HAP-1 (cell line): Measurements from ENCODE around the gene IL17B.

ENCODE experiments used
- DNase-seq, 2 experiments: peaks; one replicate each; pipeline ENCODE4 v3.0.0-alpha.2; 2016 to 2020; ENCODE audit warnings: low spot score in 2 of 2
- H3K27me3 ChIP-seq: fragments of 250-450 bp; sonication (Bioruptor Pico); 2 replicates; pipeline ENCODE4 v1.5.1; 2020; ENCODE audit warnings: low read depth, mild to moderate bottlenecking, moderate library complexity
- H3K36me3 ChIP-seq: fragments of 250-450 bp; sonication (Bioruptor Pico); replicated peaks from 2 replicates; pipeline ENCODE4 v1.5.1; 2020; ENCODE audit warnings: mild to moderate bottlenecking
- H3K4me1 ChIP-seq: fragments of 250-450 bp; sonication (Bioruptor Pico); 2 replicates; pipeline ENCODE4 v1.5.1; 2020; ENCODE audit warnings: mild to moderate bottlenecking
- H3K4me3 ChIP-seq: fragments of 250-450 bp; sonication (Bioruptor Pico); 2 replicates; pipeline ENCODE4 v1.5.1; 2020; ENCODE audit warnings: mild to moderate bottlenecking, moderate library complexity
- H3K9me3 ChIP-seq: fragments of 250-450 bp; sonication (Bioruptor Pico); 2 replicates; pipeline ENCODE4 v1.5.1; 2020; ENCODE audit warnings: mild to moderate bottlenecking, moderate library complexity
- in situ Hi-C: fragments of 300-500 bp; cut with MboI; formaldehyde crosslinking; loops from 3 replicates; pipeline ENCODE4 v1.14.3; 2020; ENCODE audit warnings: low sequenced_read_pairs, inconsistent platforms, mixed read lengths

The IL17B gene

DNA sequence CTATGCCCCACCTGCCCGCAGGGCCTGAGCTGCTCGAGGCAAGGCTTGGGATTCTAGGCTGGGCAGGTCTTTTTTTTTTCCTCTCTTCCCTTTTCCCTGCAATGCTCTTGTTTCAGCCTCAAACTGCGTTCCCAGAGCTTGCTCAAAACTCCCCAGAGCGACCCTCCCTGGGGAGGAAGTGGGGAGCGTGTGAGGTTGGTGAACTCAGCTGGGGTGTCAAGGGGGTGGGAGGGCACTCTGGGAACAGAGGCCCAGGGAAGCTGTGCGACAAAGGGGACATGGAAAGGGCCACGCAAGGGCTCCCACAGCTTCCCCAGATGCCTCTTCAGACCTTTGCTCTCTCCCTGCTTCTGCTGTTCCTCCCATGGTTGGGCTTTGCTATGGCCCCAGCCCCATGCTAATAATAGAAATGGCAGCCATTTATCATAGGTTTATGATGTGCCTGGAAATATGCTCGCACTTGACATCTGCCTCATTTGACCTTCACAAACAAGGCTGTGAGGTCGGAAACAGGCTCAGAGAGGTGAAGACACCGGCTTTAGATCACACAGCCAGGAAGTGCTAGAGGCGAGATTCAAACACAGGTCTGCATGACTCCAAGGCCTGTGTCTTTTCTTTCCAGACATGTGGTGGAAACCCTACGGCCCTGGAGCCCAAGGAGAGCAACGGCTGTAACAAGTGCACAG is 40.9 kb upstream of the IL17B start:
- H3K4me3 ChIP-seq = no peak overlapping the region
- in situ Hi-C loops = no loop called here
- no peak for DNase-seq
- H3K4me1 ChIP-seq = no peaks in the 10 kb centered on the region
- H3K9me3 ChIP-seq = no peaks in the 10 kb centered on the region
- H3K36me3 ChIP-seq = no peaks in the 10 kb centered on the region
- H3K27me3 ChIP-seq = no peaks in the 10 kb centered on the region

DNA sequence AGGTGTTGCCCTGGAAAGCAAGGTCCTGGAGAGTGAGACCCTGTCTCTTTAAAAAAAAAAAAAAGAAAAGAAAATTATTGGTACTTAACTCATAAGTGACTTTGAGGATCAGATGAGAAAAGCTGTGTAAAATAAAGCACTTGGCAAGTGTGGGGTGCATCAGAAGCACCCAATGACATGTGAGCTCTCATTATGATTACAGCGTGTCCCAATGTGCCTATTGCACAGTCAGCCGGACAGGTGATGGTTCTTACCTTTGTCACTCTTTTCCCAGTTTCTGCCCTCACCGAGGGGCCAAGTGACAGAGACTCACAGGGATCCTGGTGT is 40.4 kb upstream of the IL17B start:
- Histone ChIP-seq H3K27me3 (no peaks in the 10 kb centered on the region), H3K4me3 (no peak overlapping the region), H3K9me3 (no peaks in the 10 kb centered on the region), H3K4me1 (no peaks in the 10 kb centered on the region), H3K36me3 (no peaks in the 10 kb centered on the region)
- DNase-seq = no peak
- in situ Hi-C loops = no loop called here

DNA sequence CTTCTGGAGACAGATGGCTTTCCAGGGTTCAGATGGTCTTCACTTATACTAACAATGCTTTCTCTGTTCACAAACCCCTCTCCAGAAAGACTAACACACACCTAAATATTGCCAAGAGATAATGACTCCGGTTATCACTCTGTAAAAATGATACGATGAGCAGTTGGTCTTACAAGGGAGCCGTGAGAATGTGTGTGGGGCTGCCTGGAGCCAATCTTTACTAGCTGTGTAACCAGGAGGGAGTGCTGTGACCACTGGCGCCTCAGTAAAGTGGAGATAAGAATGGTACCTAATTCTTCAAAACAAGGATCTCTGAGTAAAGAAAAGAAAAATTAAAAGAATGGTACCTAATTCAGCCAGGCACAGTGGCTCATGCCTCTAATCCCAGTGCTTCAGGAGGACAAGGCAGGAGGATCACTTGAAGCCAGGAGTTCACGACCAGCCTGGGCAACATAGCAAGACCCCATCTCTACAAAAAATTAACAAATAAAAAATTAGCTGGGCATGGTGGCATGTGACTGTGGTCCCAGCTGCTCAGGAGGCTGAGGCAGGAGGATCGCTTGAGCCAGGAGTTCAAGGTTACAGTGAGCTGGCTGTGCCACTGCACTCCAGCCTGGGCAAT is 39.9 kb upstream of the IL17B start:
- Histone ChIP-seq H3K4me1 (no peaks in the 10 kb centered on the region), H3K27me3 (no peaks in the 10 kb centered on the region), H3K36me3 (no peaks in the 10 kb centered on the region), H3K9me3 (no peaks in the 10 kb centered on the region), H3K4me3 (no peak overlapping the region)
- in situ Hi-C loops = no loop called here
- DNase-seq = no peak

DNA sequence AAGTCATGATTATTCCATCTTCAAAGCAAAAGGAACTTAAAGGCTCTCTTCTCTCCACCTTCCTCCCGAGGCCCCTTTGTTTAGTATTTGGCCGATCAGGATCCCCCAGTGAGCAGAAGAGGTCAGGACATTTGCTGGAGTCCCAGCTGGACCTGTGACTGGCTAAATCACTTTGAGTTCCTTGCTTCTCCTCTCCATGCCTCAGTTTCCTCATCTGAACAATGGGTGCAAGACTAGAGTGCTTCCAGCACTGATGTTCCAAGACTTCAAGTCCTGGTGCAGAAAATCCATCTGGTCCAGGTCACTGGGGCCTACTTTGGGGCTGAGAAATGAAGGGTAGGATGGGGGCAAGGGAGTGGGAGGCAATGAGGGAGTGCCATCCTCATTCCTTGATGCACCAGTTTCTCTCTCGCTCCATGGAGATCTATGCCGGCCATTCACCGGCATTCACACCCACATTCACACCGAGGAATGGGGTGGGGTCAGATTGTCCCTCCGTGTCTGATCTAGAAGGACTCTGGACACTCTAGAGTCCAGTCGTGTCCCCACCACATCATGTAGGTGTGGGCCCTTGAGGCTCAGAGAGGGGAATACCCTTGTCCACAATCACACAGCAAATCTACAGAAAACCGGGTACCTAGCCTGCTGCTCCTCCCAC is 38.7 kb upstream of the IL17B start:
- in situ Hi-C loops = no loop called here
- DNase-seq = no peak
- no peaks in the 10 kb centered on the region for H3K27me3 ChIP-seq
- no peaks in the 10 kb centered on the region for H3K4me1 ChIP-seq
- no peaks in the 10 kb centered on the region for H3K9me3 ChIP-seq
- H3K36me3 ChIP-seq = no peaks in the 10 kb centered on the region
- no peak overlapping the region for H3K4me3 ChIP-seq

DNA sequence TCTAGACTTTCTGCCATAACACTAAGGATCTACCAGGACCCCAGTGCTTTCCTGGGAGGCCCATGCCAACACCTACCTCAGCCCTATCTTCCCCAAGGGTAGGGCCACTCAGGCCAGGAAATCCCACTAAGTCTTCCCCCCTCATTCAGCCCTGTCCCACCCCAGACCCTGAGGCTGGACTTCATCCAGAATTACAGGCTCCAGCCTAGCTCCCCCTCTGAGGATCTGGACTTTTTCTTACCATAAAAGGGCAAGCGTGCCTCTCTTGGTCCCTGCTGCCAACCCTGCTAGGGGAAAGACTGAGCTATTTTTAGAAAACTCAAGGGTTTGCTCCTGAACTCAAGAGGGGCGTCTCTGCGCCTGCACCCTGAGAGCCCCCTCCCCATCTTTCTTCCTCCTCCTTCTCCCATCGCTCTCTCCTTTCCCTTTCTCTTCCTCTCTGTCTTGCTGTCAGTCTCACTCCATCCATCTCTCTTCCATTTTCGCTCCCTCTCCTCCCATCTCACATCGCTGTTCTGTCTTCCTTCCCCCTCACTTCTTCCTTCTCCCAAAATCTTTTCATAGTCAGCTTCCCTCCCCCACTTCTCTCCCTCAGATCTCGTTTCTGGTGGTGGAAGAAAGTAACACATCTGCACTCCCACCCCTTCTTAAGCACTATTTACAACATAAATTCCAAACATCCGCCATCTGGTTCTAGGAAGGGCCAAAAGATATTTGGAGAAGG is 38.1 kb upstream of the IL17B start:
- H3K4me1 ChIP-seq = no peaks in the 10 kb centered on the region
- H3K36me3 ChIP-seq = no peaks in the 10 kb centered on the region
- no peaks in the 10 kb centered on the region for H3K9me3 ChIP-seq
- no peaks in the 10 kb centered on the region for H3K27me3 ChIP-seq
- DNase-seq = no peak
- no peak overlapping the region for H3K4me3 ChIP-seq
- in situ Hi-C loops = no loop called here

DNA sequence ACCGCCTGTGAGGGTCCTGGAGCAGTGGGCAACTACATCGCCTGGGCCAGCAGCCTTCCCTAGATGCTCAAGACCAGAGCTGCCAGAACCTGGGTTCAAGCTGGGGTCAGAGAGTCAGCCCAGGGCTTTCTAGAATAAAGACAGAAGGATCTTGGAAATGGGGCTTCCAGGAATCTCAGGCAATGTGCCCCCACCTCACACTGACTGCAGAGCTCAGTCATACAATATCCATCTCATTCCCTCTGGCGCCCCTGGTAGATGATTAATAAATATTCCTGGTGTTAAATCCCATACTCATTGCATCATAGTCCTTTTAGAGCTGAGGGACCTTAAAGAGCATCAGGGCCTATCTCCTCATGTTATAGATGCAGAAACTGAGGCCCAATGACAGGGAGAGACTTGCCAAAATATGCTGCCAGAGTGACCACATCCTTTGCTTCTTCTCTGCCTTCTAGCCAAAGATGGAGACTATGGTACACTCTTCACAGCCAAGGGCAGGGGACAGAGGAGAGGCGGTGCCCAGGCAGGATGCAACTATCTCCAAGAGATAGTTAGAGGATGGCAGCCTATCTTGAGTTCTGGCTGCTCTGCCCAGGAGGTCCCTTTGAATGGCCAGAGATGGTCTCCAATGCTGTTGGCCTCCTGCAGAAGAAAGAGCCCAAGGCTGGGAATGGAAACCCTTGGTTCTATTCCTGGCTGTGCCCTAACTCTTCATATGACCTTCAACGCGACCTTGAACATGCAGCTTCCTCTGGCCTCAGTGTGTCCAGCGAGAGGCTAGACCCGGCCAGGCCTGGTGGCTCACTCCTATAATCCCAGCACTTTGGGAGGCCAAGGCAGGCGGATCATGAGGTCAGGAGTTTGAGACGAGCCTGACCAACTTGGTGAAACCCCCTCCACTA is 36.2 kb upstream of the IL17B start:
- no peak for DNase-seq
- Histone ChIP-seq H3K9me3 (no peaks in the 10 kb centered on the region), H3K36me3 (no peaks in the 10 kb centered on the region), H3K4me1 (no peaks in the 10 kb centered on the region), H3K4me3 (no peak overlapping the region), H3K27me3 (no peaks in the 10 kb centered on the region)
- in situ Hi-C loops = no loop called here

DNA sequence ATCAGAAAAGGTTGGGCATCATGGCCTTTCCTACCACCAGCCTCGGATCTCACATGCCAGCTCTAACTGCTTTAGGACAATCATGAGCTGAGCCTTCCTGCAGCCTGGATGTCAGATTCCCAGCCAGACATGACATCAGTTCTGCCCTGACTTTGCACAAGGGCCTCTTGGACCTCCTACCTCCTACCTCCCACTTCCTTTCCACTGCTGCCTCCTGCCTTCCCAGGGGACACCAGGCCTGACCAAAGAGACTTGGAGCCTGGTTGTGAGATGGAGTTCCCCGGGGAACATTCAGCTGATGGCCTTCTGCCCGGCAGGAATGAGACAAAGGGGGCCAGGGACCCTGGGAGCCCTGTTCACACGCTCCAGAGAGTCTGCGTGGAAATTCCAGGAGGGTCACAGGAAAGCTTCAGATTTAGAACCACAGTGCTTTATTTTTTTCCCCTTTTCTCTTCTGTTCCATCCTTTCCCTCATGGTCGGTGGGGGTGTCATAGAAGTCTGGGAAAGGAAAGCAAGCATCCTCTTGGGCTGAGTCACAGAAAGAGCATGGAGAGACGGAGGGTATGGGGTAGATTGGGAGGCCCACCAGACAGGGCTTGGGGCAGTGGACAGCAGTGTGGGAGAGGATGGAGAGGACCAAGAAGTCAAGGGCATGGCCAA is 35.4 kb upstream of the IL17B start:
- Histone ChIP-seq H3K9me3 (no peaks in the 10 kb centered on the region), H3K27me3 (no peaks in the 10 kb centered on the region), H3K4me3 (no peak overlapping the region), H3K36me3 (no peaks in the 10 kb centered on the region), H3K4me1 (no peaks in the 10 kb centered on the region)
- no peak for DNase-seq
- in situ Hi-C loops = no loop called here

DNA sequence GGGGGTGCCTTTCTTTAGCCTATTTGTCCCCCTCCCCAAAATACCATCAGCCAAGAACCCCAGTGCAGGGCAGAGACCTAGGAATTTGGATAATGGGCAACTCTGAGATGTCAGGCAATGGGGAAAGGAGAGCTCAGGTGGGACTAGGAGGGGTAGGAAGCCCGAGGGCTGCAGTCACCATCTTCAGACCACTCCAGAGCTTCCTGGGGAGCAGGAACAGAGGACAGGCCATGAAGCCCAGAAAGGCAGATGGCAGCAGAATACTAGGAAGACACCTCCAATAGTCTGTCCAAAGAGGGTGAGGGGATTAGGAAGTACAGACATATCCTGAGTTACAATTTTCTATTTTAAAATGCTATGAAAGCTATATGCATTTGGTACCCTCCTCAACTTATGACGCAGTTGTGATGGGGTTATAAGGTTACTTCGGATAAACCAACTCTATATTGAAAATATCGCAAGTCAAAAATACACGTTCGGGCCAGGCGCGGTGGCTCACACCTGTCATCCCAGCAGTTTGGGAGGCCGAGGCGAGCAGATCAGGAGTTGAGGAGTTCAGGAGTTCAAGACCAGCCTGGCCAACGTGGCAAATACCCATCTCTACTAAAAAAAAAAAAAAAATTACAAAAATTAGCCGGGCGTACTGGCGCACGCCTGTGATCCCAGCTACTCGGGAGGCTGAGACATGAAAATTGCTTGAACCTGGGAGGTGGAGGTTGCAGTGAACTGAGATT is 34.6 kb upstream of the IL17B start:
- in situ Hi-C loops = no loop called here
- no peak overlapping the region for H3K4me3 ChIP-seq
- no peak for DNase-seq

DNA sequence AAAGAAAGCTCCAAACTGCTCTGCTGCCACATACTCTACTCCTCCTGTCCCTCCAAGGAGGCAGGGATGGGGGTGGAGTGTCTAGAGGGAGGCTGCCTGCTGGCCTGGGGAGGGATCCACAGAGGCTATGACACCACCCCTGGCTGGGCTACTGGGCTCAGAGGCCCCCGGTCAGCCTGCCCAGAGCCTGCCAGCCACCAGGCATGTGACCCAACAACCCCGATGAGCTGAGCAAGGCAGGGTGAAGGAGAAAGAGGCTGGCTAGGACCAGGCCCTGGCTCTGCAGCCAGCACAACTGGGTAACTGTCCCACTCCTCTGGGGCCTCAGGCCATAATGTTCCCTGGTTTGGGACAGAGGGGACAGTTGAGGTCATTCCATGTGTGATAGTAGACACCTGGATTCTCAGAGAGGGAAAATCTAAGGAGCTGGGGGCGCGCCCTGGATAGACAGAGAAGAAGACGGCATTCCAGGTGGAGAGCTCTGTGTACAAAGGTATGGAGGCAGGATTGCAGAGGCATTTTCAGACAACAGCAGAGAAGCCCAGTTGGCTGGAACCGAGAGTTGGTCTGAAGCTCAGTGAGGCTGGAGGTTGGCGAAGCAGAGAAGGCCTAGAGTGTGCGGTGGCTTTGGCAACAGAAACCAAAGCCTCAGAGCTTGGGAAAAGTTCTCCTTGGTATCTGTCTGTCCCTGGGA is 33.8 kb upstream of the IL17B start:
- Histone ChIP-seq H3K9me3 (no peaks in the 10 kb centered on the region), H3K36me3 (no peaks in the 10 kb centered on the region), H3K27me3 (no peaks in the 10 kb centered on the region), H3K4me1 (no peaks in the 10 kb centered on the region), H3K4me3 (no peak overlapping the region)
- in situ Hi-C loops = no loop called here
- no peak for DNase-seq

More for the DNA sequence above, 34.6 kb upstream of the IL17B start:
- Histone ChIP-seq H3K36me3 (no peaks in the 10 kb centered on the region), H3K9me3 (no peaks in the 10 kb centered on the region), H3K27me3 (no peaks in the 10 kb centered on the region), H3K4me1 (no peaks in the 10 kb centered on the region)

DNA sequence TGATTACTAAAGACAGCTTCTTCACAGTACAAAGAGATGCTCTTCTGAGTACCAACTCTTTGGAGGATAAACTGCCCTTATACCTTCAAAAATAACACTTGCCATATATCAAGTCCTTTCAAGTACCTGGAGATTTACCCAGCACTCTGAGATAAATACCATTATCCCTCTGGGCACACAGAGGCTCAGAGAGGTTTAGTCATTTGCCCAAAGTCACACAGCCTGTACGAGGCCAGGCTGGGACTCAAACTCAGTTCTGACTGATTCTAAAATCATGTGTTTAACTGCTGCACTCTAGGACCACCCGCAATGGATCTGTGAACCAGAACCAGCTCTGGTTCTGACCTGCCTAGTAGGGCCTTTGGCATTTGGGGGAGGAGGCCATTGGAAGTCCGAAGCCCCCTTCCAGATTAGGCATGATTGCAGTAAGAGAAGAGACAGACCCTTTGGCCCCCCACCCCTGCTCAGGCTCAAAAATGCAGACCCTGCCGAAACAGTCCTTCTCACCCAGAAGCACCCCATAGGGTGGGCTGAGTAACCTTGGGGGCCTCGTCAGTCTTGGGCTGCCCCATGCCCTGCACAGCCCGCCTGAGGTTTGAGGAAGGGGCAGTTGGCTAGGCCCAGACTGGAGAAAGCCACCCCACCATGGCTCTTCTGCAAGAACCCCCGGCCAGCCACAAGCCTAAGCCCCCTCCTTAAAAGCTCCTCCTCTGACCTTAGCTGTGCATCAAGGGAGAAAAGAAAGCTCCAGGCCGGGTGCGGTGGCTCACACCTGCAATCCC is 32.8 kb upstream of the IL17B start:
- Histone ChIP-seq H3K27me3 (no peaks in the 10 kb centered on the region), H3K36me3 (no peaks in the 10 kb centered on the region), H3K4me1 (no peaks in the 10 kb centered on the region), H3K4me3 (no peak overlapping the region), H3K9me3 (no peaks in the 10 kb centered on the region)
- DNase-seq = no peak
- in situ Hi-C loops = no loop called here

DNA sequence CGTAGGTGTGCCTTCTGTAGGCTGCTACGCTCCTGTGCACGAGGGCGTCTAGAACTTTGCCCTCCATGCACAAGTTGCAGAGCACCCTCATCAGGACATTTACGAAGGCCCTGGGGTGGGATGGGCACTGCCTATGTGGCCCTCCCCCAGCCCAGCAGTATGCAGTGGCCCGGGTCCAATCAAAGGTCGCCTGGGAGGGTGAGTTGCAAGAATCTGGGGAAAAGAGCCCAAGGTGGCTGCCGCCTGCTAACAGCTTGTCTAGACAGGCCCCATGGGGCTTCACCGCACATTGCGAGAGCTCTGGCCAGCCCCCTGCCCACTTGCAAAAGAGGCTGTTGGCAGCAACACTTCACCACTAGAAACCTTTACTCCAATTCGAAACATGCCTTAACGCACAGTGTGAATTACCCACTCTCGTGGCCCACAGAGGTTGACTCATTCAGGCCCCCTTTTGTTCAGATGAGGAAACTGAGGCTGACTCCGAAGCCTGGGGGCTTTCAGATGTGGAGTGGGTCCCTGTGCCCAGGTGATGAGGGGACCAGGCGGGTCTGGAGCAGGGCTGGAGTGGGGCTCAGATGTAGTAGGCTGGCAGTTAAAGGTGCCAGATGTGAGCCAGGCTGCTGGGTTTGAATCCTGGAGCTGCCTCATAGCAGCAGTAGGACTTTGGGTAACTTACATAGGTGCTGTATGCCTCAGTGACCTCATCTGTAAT is 31.8 kb upstream of the IL17B start:
- no peaks in the 10 kb centered on the region for H3K4me1 ChIP-seq
- H3K36me3 ChIP-seq = no peaks in the 10 kb centered on the region
- DNase-seq = no peak
- H3K9me3 ChIP-seq = no peaks in the 10 kb centered on the region
- in situ Hi-C loops = no loop called here
- no peaks in the 10 kb centered on the region for H3K27me3 ChIP-seq
- H3K4me3 ChIP-seq = no peak overlapping the region
